ENCODE data around the gene MAP2.

The MAP2 gene

DNA sequence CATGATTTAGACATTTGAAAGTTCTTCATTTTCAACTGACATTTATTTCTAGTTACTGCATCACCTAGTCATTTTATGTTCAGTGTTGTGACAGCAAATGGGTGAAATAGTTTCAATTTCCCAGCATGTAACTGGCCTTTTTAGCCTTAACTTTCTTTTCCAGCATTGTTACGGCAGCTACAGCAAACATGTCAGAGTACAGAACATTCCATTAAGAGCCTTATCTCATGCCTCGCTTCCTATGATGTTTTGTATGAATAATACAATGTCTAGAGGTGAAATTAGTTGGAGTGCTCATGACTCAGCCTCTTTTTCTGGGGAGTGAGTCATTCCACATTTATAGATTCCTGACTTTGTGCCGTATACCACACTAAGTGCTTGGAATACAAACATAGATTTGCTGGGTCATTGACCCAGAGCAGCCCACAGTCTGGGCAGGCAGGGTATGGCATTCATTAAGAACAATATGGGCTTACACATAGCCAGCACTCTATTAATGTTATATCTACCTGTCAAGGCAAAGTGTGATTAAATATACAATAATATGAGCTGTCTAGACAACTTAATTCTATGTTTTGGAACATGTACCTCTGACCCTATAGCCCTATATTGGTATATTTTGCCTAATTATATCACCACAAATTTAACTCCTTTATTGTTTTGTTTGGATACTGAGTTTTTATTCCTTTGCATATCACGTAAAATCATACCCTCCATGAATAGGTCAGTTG is 72.2 kb downstream of the MAP2 start:
- Histone ChIP-seq H3K27me3 (replicated peaks in 2 of 5; ENCODE audit: control insufficient read depth in 4 of 5, insufficient read depth in 5 of 5, low read length in 4 of 5) (no peaks in the 10 kb centered on the region), H3K27ac (ENCODE audit: insufficient read depth in 1 of 2, low read depth in 1 of 2, low read length in 2 of 2, poor library complexity in 1 of 2, severe bottlenecking in 2 of 2) (no peak overlapping the region), H3K36me3 (ENCODE audit: control insufficient read depth in 4 of 4, insufficient read depth in 4 of 4, low read length in 3 of 4) (no peaks in the 10 kb centered on the region), H3K9me3 (ENCODE audit: control extremely low read depth in 1 of 5, control insufficient read depth in 4 of 5, insufficient read depth in 2 of 5, low read depth in 1 of 5, low read length in 4 of 5) (peaks cover 0 to 7% (median 2%) of the 10 kb centered on the region in 5 experiments), H3K4me1 (ENCODE audit: control extremely low read depth in 1 of 4, control insufficient read depth in 4 of 4, insufficient read depth in 4 of 4, low read length in 3 of 4) (no peaks in the 10 kb centered on the region), H3K4me3 (ENCODE audit: control insufficient read depth in 1 of 7, extremely low read depth in 1 of 7, insufficient read depth in 4 of 7, low read depth in 2 of 7, low read length in 6 of 7) (no peak overlapping the region)
- no CpG with 5 or more reads among the region's 4 CpGs for WGBS (ENCODE audit: insufficient coverage)
- POLR2A ChIA-PET = no interaction called here
- CTCF ChIA-PET = interaction anchor here (1.3 kb wide), 1 partner anchor 59 kb away, joined by 3 read pairs; no protein-coding TSS in a partner anchor
- peak in 2 of 3 donors; percentile 2 to 8 for DNase-seq

DNA sequence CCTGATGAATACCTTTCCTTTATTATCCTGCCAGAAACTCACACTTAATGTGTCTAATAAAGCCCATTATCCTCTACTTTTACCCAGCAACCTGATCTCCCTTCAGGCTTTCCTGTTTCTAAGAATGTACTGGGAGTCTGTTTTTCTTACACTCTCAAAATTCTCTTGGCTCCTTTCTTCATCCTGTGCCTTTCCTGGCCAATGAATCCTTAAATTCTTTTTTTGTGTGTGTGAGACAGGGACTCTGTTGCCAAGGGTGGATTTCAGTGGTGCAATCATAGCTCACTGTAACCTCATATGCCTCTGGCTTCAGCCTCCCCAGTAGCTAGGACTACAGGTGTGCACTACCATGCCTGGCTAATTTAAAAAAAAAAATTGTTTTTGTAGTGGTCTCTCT is 72.7 kb downstream of the MAP2 start:
- Histone ChIP-seq H3K4me1 (ENCODE audit: control extremely low read depth in 1 of 4, control insufficient read depth in 4 of 4, insufficient read depth in 4 of 4, low read length in 3 of 4) (no peaks in the 10 kb centered on the region), H3K4me3 (ENCODE audit: control insufficient read depth in 1 of 7, extremely low read depth in 1 of 7, insufficient read depth in 4 of 7, low read depth in 2 of 7, low read length in 6 of 7) (no peak overlapping the region), H3K36me3 (ENCODE audit: control insufficient read depth in 4 of 4, insufficient read depth in 4 of 4, low read length in 3 of 4) (no peaks in the 10 kb centered on the region), H3K27me3 (replicated peaks in 2 of 5; ENCODE audit: control insufficient read depth in 4 of 5, insufficient read depth in 5 of 5, low read length in 4 of 5) (no peaks in the 10 kb centered on the region), H3K9me3 (ENCODE audit: control extremely low read depth in 1 of 5, control insufficient read depth in 4 of 5, insufficient read depth in 2 of 5, low read depth in 1 of 5, low read length in 4 of 5) (peaks cover 0 to 7% (median 2%) of the 10 kb centered on the region in 5 experiments), H3K27ac (ENCODE audit: insufficient read depth in 1 of 2, low read depth in 1 of 2, low read length in 2 of 2, poor library complexity in 1 of 2, severe bottlenecking in 2 of 2) (no peak overlapping the region)
- ChIA-PET CTCF (no interaction called here), POLR2A (no interaction called here)
- DNase-seq = no peak

DNA sequence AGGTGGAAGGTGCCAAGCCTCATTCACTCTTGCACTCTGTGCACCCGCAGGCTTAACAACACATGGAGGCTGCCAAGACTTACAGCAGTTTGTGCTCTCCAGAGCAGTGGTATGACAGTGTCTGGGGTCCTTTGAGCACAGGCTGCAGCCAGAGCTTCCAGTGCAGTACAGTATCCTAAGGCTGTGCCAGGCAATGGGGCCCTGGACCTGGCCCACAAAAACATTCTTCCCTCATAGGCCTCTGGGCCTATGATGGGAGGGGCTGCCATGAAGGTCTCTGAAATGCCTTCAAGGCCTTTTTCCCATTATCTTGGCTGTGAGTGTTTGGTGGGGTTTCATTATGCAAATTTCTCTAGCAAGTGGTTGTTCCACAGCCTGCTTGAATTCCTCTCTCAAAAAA is 74.8 kb downstream of the MAP2 start:
- ChIA-PET POLR2A (no interaction called here), CTCF (interaction anchor here (1.0 kb wide), 1 partner anchor 9 kb away, joined by 3 read pairs; no protein-coding TSS in a partner anchor)
- Histone ChIP-seq H3K27ac (ENCODE audit: insufficient read depth in 1 of 2, low read depth in 1 of 2, low read length in 2 of 2, poor library complexity in 1 of 2, severe bottlenecking in 2 of 2) (no peak overlapping the region), H3K9me3 (ENCODE audit: control extremely low read depth in 1 of 5, control insufficient read depth in 4 of 5, insufficient read depth in 2 of 5, low read depth in 1 of 5, low read length in 4 of 5) (peaks cover 0 to 7% (median 2%) of the 10 kb centered on the region in 5 experiments), H3K4me1 (ENCODE audit: control extremely low read depth in 1 of 4, control insufficient read depth in 4 of 4, insufficient read depth in 4 of 4, low read length in 3 of 4) (no peaks in the 10 kb centered on the region), H3K36me3 (ENCODE audit: control insufficient read depth in 4 of 4, insufficient read depth in 4 of 4, low read length in 3 of 4) (no peaks in the 10 kb centered on the region), H3K4me3 (ENCODE audit: control insufficient read depth in 1 of 7, extremely low read depth in 1 of 7, insufficient read depth in 4 of 7, low read depth in 2 of 7, low read length in 6 of 7) (no peak overlapping the region), H3K27me3 (replicated peaks in 2 of 5; ENCODE audit: control insufficient read depth in 4 of 5, insufficient read depth in 5 of 5, low read length in 4 of 5) (no peaks in the 10 kb centered on the region)
- 100% methylated on average over 1 of the region's 1 CpG for WGBS (ENCODE audit: insufficient coverage)
- DNase-seq = no peak

DNA sequence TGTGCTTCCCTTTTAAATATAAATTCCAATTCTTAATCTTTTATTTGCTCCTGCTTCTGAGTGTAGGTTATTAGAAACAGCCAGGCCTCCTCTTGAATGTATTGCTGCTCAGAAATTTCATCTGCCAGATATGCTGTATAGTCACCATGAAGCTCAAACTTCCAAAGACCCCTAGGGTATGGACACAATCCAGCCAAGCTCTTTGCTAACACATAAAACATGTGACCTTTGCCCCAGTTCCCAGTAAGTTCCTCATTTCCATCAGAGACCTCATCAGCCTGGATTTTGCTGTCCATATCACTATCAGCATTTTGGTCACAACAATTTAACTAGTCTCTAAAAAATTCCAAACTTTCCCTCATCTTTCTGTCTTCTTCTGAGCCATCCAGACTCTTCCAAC is 75.2 kb downstream of the MAP2 start:
- Histone ChIP-seq H3K9me3 (ENCODE audit: control extremely low read depth in 1 of 5, control insufficient read depth in 4 of 5, insufficient read depth in 2 of 5, low read depth in 1 of 5, low read length in 4 of 5) (peaks cover 0 to 7% (median 2%) of the 10 kb centered on the region in 5 experiments), H3K27me3 (replicated peaks in 2 of 5; ENCODE audit: control insufficient read depth in 4 of 5, insufficient read depth in 5 of 5, low read length in 4 of 5) (no peaks in the 10 kb centered on the region), H3K4me3 (ENCODE audit: control insufficient read depth in 1 of 7, extremely low read depth in 1 of 7, insufficient read depth in 4 of 7, low read depth in 2 of 7, low read length in 6 of 7) (no peak overlapping the region), H3K36me3 (ENCODE audit: control insufficient read depth in 4 of 4, insufficient read depth in 4 of 4, low read length in 3 of 4) (no peaks in the 10 kb centered on the region), H3K4me1 (ENCODE audit: control extremely low read depth in 1 of 4, control insufficient read depth in 4 of 4, insufficient read depth in 4 of 4, low read length in 3 of 4) (no peaks in the 10 kb centered on the region), H3K27ac (ENCODE audit: insufficient read depth in 1 of 2, low read depth in 1 of 2, low read length in 2 of 2, poor library complexity in 1 of 2, severe bottlenecking in 2 of 2) (no peak overlapping the region)
- peak in 1 of 3 donors; percentile 8 for DNase-seq
- POLR2A ChIA-PET = no interaction called here
- CTCF ChIA-PET = interaction anchor here (1.0 kb wide), 1 partner anchor 9 kb away, joined by 3 read pairs; no protein-coding TSS in a partner anchor

DNA sequence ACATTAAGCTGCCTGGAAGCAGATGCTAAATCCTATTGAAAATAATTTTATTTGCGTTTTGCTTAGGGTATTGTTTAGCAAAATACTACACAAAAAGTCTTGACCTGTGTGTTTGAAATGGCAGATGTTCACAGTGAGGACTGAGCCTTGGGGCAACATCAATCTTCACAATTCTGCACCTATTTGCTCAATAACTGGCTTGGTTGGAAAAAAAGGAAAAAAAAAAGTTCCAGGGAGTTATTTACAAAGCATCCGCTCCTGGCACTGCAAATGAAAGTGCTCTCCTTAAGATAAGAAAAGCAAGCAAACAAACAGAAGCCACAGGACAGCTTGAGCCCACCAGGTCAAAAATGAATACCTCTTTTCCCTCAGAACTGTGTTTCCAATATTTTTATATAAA is 77.7 kb downstream of the MAP2 start:
- no peaks in the 10 kb centered on the region for H3K27me3 ChIP-seq (replicated peaks in 2 of 5; ENCODE audit: control insufficient read depth in 4 of 5, insufficient read depth in 5 of 5, low read length in 4 of 5)
- no peak overlapping the region for H3K4me3 ChIP-seq (ENCODE audit: control insufficient read depth in 1 of 7, extremely low read depth in 1 of 7, insufficient read depth in 4 of 7, low read depth in 2 of 7, low read length in 6 of 7)
- 100% methylated on average over 1 of the region's 2 CpGs for WGBS (ENCODE audit: insufficient coverage)
- H3K9me3 ChIP-seq (ENCODE audit: control extremely low read depth in 1 of 5, control insufficient read depth in 4 of 5, insufficient read depth in 2 of 5, low read depth in 1 of 5, low read length in 4 of 5) = peaks cover 0 to 4% (median 0%) of the 10 kb centered on the region in 5 experiments
- H3K27ac ChIP-seq (ENCODE audit: insufficient read depth in 1 of 2, low read depth in 1 of 2, low read length in 2 of 2, poor library complexity in 1 of 2, severe bottlenecking in 2 of 2) = no peak overlapping the region
- POLR2A ChIA-PET = no interaction called here
- no peaks in the 10 kb centered on the region for H3K4me1 ChIP-seq (ENCODE audit: control extremely low read depth in 1 of 4, control insufficient read depth in 4 of 4, insufficient read depth in 4 of 4, low read length in 3 of 4)
- DNase-seq = no peak
- CTCF ChIA-PET = interaction anchor here (0.7 kb wide), 1 partner anchor 21 kb away, joined by 3 read pairs; no protein-coding TSS in a partner anchor
- H3K36me3 ChIP-seq (ENCODE audit: control insufficient read depth in 4 of 4, insufficient read depth in 4 of 4, low read length in 3 of 4) = no peaks in the 10 kb centered on the region

DNA sequence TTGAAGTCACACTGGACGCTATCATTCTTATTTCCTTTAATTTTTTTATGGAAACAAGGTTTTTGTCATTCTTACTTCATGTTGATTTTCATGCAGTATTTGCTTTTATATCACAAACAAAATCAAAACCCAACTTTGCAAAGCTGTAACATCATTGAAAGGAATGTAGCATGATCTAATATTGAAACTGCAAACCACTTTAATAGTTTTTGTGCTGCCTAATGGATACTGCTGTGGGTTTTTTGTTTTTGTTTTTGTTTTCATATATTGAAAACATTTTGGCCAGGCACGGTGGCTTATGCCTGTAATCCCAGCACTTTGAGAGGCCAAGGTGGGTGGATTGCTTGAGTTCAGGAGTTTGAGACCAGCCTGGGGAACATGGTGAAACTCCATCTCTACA is 81.6 kb downstream of the MAP2 start:
- ChIA-PET POLR2A (no interaction called here), CTCF (no interaction called here)
- H3K4me1 ChIP-seq (ENCODE audit: control extremely low read depth in 1 of 4, control insufficient read depth in 4 of 4, insufficient read depth in 4 of 4, low read length in 3 of 4) = no peaks in the 10 kb centered on the region
- no peak for DNase-seq
- H3K27me3 ChIP-seq (replicated peaks in 2 of 5; ENCODE audit: control insufficient read depth in 4 of 5, insufficient read depth in 5 of 5, low read length in 4 of 5) = no peaks in the 10 kb centered on the region
- no peaks in the 10 kb centered on the region for H3K9me3 ChIP-seq (ENCODE audit: control extremely low read depth in 1 of 5, control insufficient read depth in 4 of 5, insufficient read depth in 2 of 5, low read depth in 1 of 5, low read length in 4 of 5)
- no peak overlapping the region for H3K4me3 ChIP-seq (ENCODE audit: control insufficient read depth in 1 of 7, extremely low read depth in 1 of 7, insufficient read depth in 4 of 7, low read depth in 2 of 7, low read length in 6 of 7)
- H3K27ac ChIP-seq (ENCODE audit: insufficient read depth in 1 of 2, low read depth in 1 of 2, low read length in 2 of 2, poor library complexity in 1 of 2, severe bottlenecking in 2 of 2) = no peak overlapping the region
- no peaks in the 10 kb centered on the region for H3K36me3 ChIP-seq (ENCODE audit: control insufficient read depth in 4 of 4, insufficient read depth in 4 of 4, low read length in 3 of 4)
- no CpG with 5 or more reads among the region's 2 CpGs for WGBS (ENCODE audit: insufficient coverage)

DNA sequence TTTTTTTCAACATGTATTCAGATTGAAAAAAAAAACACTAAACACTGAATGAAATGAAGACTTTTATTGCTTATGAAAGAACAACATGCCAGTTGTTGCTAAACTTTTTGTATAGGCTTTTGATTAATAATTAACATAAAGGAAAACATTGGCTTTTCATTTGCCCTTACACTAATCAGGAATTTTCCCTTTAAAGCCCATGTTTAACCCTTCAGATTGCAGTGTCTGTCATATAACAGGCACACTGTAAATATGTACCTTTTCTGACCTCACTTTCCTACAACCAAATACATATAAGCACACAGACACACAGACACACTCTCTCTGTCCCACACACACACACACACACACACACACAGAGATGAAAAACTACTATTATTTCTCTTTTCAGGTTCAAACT is 84.4 kb downstream of the MAP2 start:
- CTCF ChIA-PET = interaction anchor here (1.4 kb wide), 1 partner anchor 9 kb away, joined by 3 read pairs; no protein-coding TSS in a partner anchor
- no peak overlapping the region for H3K4me3 ChIP-seq (ENCODE audit: control insufficient read depth in 1 of 7, extremely low read depth in 1 of 7, insufficient read depth in 4 of 7, low read depth in 2 of 7, low read length in 6 of 7)
- H3K4me1 ChIP-seq (ENCODE audit: control extremely low read depth in 1 of 4, control insufficient read depth in 4 of 4, insufficient read depth in 4 of 4, low read length in 3 of 4) = no peaks in the 10 kb centered on the region
- H3K36me3 ChIP-seq (ENCODE audit: control insufficient read depth in 4 of 4, insufficient read depth in 4 of 4, low read length in 3 of 4) = no peaks in the 10 kb centered on the region
- H3K9me3 ChIP-seq (ENCODE audit: control extremely low read depth in 1 of 5, control insufficient read depth in 4 of 5, insufficient read depth in 2 of 5, low read depth in 1 of 5, low read length in 4 of 5) = no peaks in the 10 kb centered on the region
- DNase-seq = no peak
- POLR2A ChIA-PET = no interaction called here
- H3K27me3 ChIP-seq (replicated peaks in 2 of 5; ENCODE audit: control insufficient read depth in 4 of 5, insufficient read depth in 5 of 5, low read length in 4 of 5) = no peaks in the 10 kb centered on the region
- no peak overlapping the region for H3K27ac ChIP-seq (ENCODE audit: insufficient read depth in 1 of 2, low read depth in 1 of 2, low read length in 2 of 2, poor library complexity in 1 of 2, severe bottlenecking in 2 of 2)
